RWPE1 (cell line): Measurements from ENCODE around the gene DACH1.
"Not testable (repeated sequence)": the region's sequence is repeated elsewhere in the genome, so short reads cannot be mapped to it uniquely, and the experiment has no call there.

Experiments used
- CTCF ChIA-PET: fragments of 350-600 bp; sonication (Branson Sonifier 250); formaldehyde crosslinking; extraction: SDS; loops from one replicate; lab custom pipeline; 2021; lab: Yijun Ruan, JAX
- POLR2A ChIA-PET: fragments of 400-600 bp; formaldehyde crosslinking; extraction: SDS; loops from one replicate; lab custom pipeline; 2020; ENCODE audit warnings: antibody characterized with exemption; ENCODE audit not compliant: low non-redundant PET; lab: Yijun Ruan, JAX
- DNase-seq: peaks from one replicate; pipeline ENCODE4 v3.0.0; 2012; ENCODE audit warnings: low spot score
- H3K27ac ChIP-seq: fragments of 450-650 bp; 2 replicates; pipeline ENCODE4 v1.5.1; 2017
- CTCF ChIP-seq: fragments of 450-650 bp; conservative IDR thresholded peaks from 2 replicates; pipeline ENCODE4 v1.5.1; 2017; ENCODE audit warnings: low read depth, mild to moderate bottlenecking

DACH1 gene

GRCh38 chr13:71867131-71867814 lies at the start of gene DACH1:
Gene DACH1, minus strand, starts transcription at chr13:71867204.
- no peak within 1 kb of the TSS for H3K27ac ChIP-seq
- ChIA-PET CTCF (interaction anchor here (1.2 kb wide), 1 partner anchor 12 kb away, joined by 3 read pairs; no protein-coding TSS in a partner anchor), POLR2A (no interaction called here)
- TF ChIP-seq CTCF = no peak
- DNase-seq = no peak

GRCh38 chr13:71913717-71914116 lies 46.7 kb upstream of the DACH1 start:
- no peak for TF ChIP-seq CTCF
- ChIA-PET POLR2A (no interaction called here), CTCF (no interaction called here)
- DNase-seq = no peak
- H3K27ac ChIP-seq = no peak overlapping the region

- CTCF ChIA-PET = no interaction called here
These were observed 45.5 kb upstream of the DACH1 start for GRCh38 chr13:71912524-71912923.

GRCh38 chr13:71906448-71906847 lies 39.4 kb upstream of the DACH1 start:
- TF ChIP-seq CTCF = no peak
- ChIA-PET POLR2A (no interaction called here), CTCF (no interaction called here)
- no peak overlapping the region for H3K27ac ChIP-seq
- DNase-seq = no peak

More at GRCh38 chr13:71912524-71912923, 45.5 kb upstream of the DACH1 start:
- no peak overlapping the region for H3K27ac ChIP-seq
- TF ChIP-seq CTCF = no peak
- POLR2A ChIA-PET = no interaction called here
- DNase-seq = no peak

GRCh38 chr13:71902676-71903075 lies 35.7 kb upstream of the DACH1 start:
- no peak for DNase-seq
- no peak overlapping the region for H3K27ac ChIP-seq
- ChIA-PET CTCF (no interaction called here), POLR2A (no interaction called here)
- no peak for TF ChIP-seq CTCF

GRCh38 chr13:71893506-71893905 lies 26.5 kb upstream of the DACH1 start:
- DNase-seq, CTCF ChIA-PET, H3K27ac ChIP-seq, POLR2A ChIA-PET: not testable (repeated sequence)

GRCh38 chr13:71886880-71887279 lies 19.9 kb upstream of the DACH1 start:
- CTCF ChIA-PET = no interaction called here

More at GRCh38 chr13:71886880-71887279, 19.9 kb upstream of the DACH1 start:
- no peak for DNase-seq
- POLR2A ChIA-PET = no interaction called here
- TF ChIP-seq CTCF = no peak
- H3K27ac ChIP-seq = no peak overlapping the region
